Tibial nerve (tissue), 4 donors: ENCODE measurements around the gene FAM83E. TPM values are rescaled to one million over a fixed set of nuclear protein-coding genes. Genes with fewer than 3 reads are reported as not detected.
A peak's percentile ranks its signal among the peaks of the same experiment; 100 is the strongest.
"Not testable (repeated sequence)": the region's sequence is repeated elsewhere in the genome, so short reads cannot be mapped to it uniquely, and the experiment has no call there.

Experiments
- DNase-seq, 2 donors: peaks; one replicate each; pipeline ENCODE4 v3.0.0-alpha.2; 2019; ENCODE audit warnings: low spot score in 2 of 2
- H3K27ac ChIP-seq, 4 donors: fragments of 200-600 bp; sonication (generic) in 3 of 4; one replicate each; pipeline ENCODE4 v1.5.1; 2017 to 2019; ENCODE audit warnings: mild to moderate bottlenecking in 1 of 4
- H3K27me3 ChIP-seq, 2 donors: fragments of 200-600 bp; sonication (generic) in 1 of 2; one replicate each; pipeline versions ENCODE4 v1.5.1 to v1.6.0; 2017 to 2019
- H3K36me3 ChIP-seq, 3 donors: fragments of 200-600 bp; sonication (generic); one replicate each; pipeline ENCODE4 v1.5.1; 2018 to 2019
- H3K4me1 ChIP-seq, 4 donors: fragments of 200-600 bp; sonication (generic) in 3 of 4; one replicate each; pipeline ENCODE4 v1.5.1; 2017 to 2019
- H3K4me3 ChIP-seq, 4 donors: fragments of 200-600 bp; sonication (generic) in 3 of 4; one replicate each; pipeline ENCODE4 v1.5.1; 2017 to 2019; ENCODE audit warnings: mild to moderate bottlenecking in 1 of 4, moderate library complexity in 1 of 4
- H3K9me3 ChIP-seq, 4 donors: fragments of 200-600 bp; sonication (generic) in 3 of 4; one replicate each; pipeline ENCODE4 v1.5.1; 2017 to 2019
- CTCF ChIP-seq, 5 experiments: fragments of 200-600 bp in 3 of 5; fragments of 450-650 bp in 2 of 5; sonication (generic) in 3 of 5; IDR thresholded peaks; one replicate each; pipeline ENCODE4 v1.5.1; 2016 to 2019; ENCODE audit warnings: antibody characterized with exemption in 5 of 5, mild to moderate bottlenecking in 3 of 5, moderate library complexity in 2 of 5
- EP300 ChIP-seq, 2 donors: sonication (generic); formaldehyde crosslinking; IDR thresholded peaks; one replicate each; pipeline ENCODE4 v1.6.1; 2017; ENCODE audit warnings: antibody characterized with exemption in 2 of 2, mild to moderate bottlenecking in 1 of 2
- POLR2A ChIP-seq, 2 donors: fragments of 450-650 bp; IDR thresholded peaks; one replicate each; pipeline ENCODE4 v1.6.1; 2017; ENCODE audit warnings: antibody characterized with exemption in 2 of 2, mild to moderate bottlenecking in 2 of 2, moderate library complexity in 2 of 2
- WGBS, 2 donors: methylation state at CpG; one replicate each; pipeline ENCODE4 v1.1.5; 2018; 5-methylcytosine and 5-hydroxymethylcytosine counted together
- total RNA-seq, 4 donors: library from RNA; depleted of rRNA; stranded (reverse); fragments of >200 nt; gene quantifications; one replicate each; pipeline ENCODE4 v1.1.0, GENCODE V29; 2016

The FAM83E gene
- total RNA-seq, 4 donors from 2014 or later: not detected

DNA sequence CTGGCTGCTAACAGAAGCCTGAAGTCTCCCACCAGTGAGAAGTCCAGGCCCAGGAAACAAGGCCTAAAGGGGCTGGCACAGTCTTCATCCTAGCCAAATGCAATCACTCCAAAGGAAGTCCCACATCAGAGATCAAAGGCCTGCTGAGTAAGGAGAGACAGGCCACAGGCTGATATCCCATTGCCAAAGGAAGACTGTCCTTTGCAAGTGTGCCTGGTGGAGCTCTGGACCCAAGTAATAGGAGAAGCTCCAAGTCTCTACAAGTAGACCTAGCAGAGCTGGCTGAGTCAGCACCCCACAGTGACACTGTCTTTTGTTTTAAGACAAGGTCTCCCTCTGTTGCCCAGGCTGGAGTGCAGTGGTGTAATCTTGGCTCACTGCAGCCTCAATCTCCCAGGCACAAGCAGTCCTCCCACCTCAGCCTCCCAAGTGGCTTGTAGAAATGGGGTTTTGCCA is 17.8 kb upstream of the FAM83E start:
- Histone ChIP-seq H3K4me1 (peaks cover 0 to 84% (median 45%) of the 10 kb centered on the region in 4 donors), H3K27ac (peak overlapping the region; percentile 94 to 99 (median 99)), H3K36me3 (peaks cover 0 to 49% (median 0%) of the 10 kb centered on the region in 3 donors)

GRCh38 chr19:48632286-48632685 is 17.4 kb upstream of the FAM83E start:
- not testable (repeated sequence) for H3K4me3 ChIP-seq, H3K27me3 ChIP-seq, H3K9me3 ChIP-seq, DNase-seq
- H3K27ac ChIP-seq: peak overlapping the region in 3 of 4 donors; percentile 29 to 99 (median 94)
- 87 to 89% methylated on average over 10 to 11 of the region's 11 CpGs for WGBS, 2 donors
- peaks cover 0 to 53% (median 0%) of the 10 kb centered on the region in 3 donors for H3K36me3 ChIP-seq
- H3K4me1 ChIP-seq: peaks cover 0 to 84% (median 45%) of the 10 kb centered on the region in 4 donors

More for the DNA sequence above, 17.8 kb upstream of the FAM83E start:
- H3K9me3 ChIP-seq: no peaks in the 10 kb centered on the region
- TF ChIP-seq CTCF (IDR thresholded peaks at IDR 0.05) (no peak), POLR2A (IDR thresholded peaks at IDR 0.05) (no peak)
- DNase-seq: no peak
- no peak overlapping the region for H3K4me3 ChIP-seq
- H3K27me3 ChIP-seq: no peaks in the 10 kb centered on the region

- Histone ChIP-seq H3K4me3 (no peak overlapping the region), H3K36me3 (peaks cover 0 to 61% (median 0%) of the 10 kb centered on the region in 3 donors), H3K4me1 (peaks cover 0 to 75% (median 41%) of the 10 kb centered on the region in 4 donors), H3K9me3 (no peaks in the 10 kb centered on the region), H3K27ac (peak overlapping the region in 3 of 4 donors; percentile 77 to 81 (median 78)), H3K27me3 (no peaks in the 10 kb centered on the region)
- whole genome bisulfite sequencing, 2 donors: 54 to 67% methylated on average over 3 of the region's 3 CpGs
- DNase-seq: no peak
- TF ChIP-seq POLR2A (IDR thresholded peaks at IDR 0.05): no peak
- TF ChIP-seq CTCF (IDR thresholded peaks at IDR 0.05): no peak
- TF ChIP-seq EP300 (IDR thresholded peaks at IDR 0.05): no peak
Measured at GRCh38 chr19:48631225-48631624, 16.3 kb upstream of the FAM83E start.

GRCh38 chr19:48630296-48631063 is 15.6 kb upstream of the FAM83E start:
- Histone ChIP-seq H3K27ac (peak overlapping the region; percentile 57 to 81 (median 78)), H3K9me3 (no peaks in the 10 kb centered on the region), H3K4me1 (peaks cover 0 to 75% (median 39%) of the 10 kb centered on the region in 4 donors), H3K4me3 (no peak overlapping the region), H3K36me3 (peaks cover 0 to 69% (median 0%) of the 10 kb centered on the region in 3 donors), H3K27me3 (no peaks in the 10 kb centered on the region)
- no peak for DNase-seq
- 36 to 40% methylated on average over 44 to 47 of the region's 47 CpGs for WGBS, 2 donors
- TF ChIP-seq CTCF (IDR thresholded peaks at IDR 0.05): peak in 1 of 5 experiments; percentile 14
- peak in 1 of 2 donors; percentile 28 for TF ChIP-seq EP300 (IDR thresholded peaks at IDR 0.05)
- TF ChIP-seq POLR2A (IDR thresholded peaks at IDR 0.05): no peak

- H3K4me1 ChIP-seq: peaks cover 0 to 76% (median 39%) of the 10 kb centered on the region in 4 donors
- H3K4me3 ChIP-seq: no peak overlapping the region
- TF ChIP-seq POLR2A (IDR thresholded peaks at IDR 0.05) (peak in 1 of 2 donors; percentile 8), CTCF (IDR thresholded peaks at IDR 0.05) (no peak)
- H3K36me3 ChIP-seq: peaks cover 0 to 71% (median 0%) of the 10 kb centered on the region in 3 donors
- H3K27ac ChIP-seq: peak overlapping the region; percentile 57 to 81 (median 78)
- 43 to 50% methylated on average over 30 to 39 of the region's 48 CpGs for WGBS, 2 donors
- DNase-seq: no peak
- no peaks in the 10 kb centered on the region for H3K9me3 ChIP-seq
- H3K27me3 ChIP-seq: no peaks in the 10 kb centered on the region
Measured at GRCh38 chr19:48629599-48630295, 14.9 kb upstream of the FAM83E start.
